HepG2 (cell line): Measurements from ENCODE around the gene HEATR1. TPM values are rescaled to one million over a fixed set of nuclear protein-coding genes. Genes with fewer than 3 reads are reported as not detected.

Source experiments
- NR1H2 ChIP-seq: sonication (generic); formaldehyde crosslinking; IDR thresholded peaks from 2 replicates; pipeline ENCODE4 v1.8.1; 2022; ENCODE audit warnings: low read depth, missing genetic modification reagents, borderline replicate concordance
- PHB2 ChIP-seq: fragments of 450-650 bp; IDR thresholded peaks from 2 replicates; pipeline ENCODE4 v1.6.1; 2018; ENCODE audit not compliant: partially characterized antibody
- TBP ChIP-seq: sonication (generic); formaldehyde crosslinking; IDR thresholded peaks from 2 replicates; pipeline ENCODE4 v1.5.0; 2020; ENCODE audit warnings: missing genetic modification reagents
- TRIM24 ChIP-seq: sonication (generic); formaldehyde crosslinking; IDR thresholded peaks from 2 replicates; pipeline ENCODE4 v1.8.0; 2022; ENCODE audit warnings: mild to moderate bottlenecking, missing genetic modification reagents
- ZFYVE20 ChIP-seq: sonication (generic); formaldehyde crosslinking; IDR thresholded peaks from 2 replicates; pipeline ENCODE4 v1.8.0; 2023; ENCODE audit warnings: low read depth, mild to moderate bottlenecking, moderate library complexity, missing genetic modification reagents, borderline replicate concordance
- ZNF558 ChIP-seq: sonication (generic); formaldehyde crosslinking; IDR thresholded peaks from 2 replicates; pipeline ENCODE4 v1.9.0; 2022; ENCODE audit warnings: mild to moderate bottlenecking, missing genetic modification reagents, borderline replicate concordance
- ZNF670 ChIP-seq: sonication (generic); formaldehyde crosslinking; IDR thresholded peaks from 2 replicates; pipeline ENCODE4 v1.8.0; 2022; ENCODE audit warnings: mild to moderate bottlenecking, missing genetic modification reagents, borderline replicate concordance
- polyA plus RNA-seq, 8 experiments: library from polyadenylated mRNA; depleted of rRNA in 3 of 8; stranded (reverse) in 7 of 8; unstranded in 1 of 8; fragments of >200 nt; fragmentation: Illumina TruSeq in 4 of 8; extraction: Trizol in 4 of 8; gene quantifications; 2 replicates each; pipeline versions ENCODE4 v1.2.1 to v1.2.3, GENCODE V29; 2011 to 2016; ENCODE audit warnings: low read depth in 4 of 8, missing spikeins in 1 of 8, mixed read lengths in 1 of 8; ENCODE audit not compliant: insufficient read depth in 1 of 8
- total RNA-seq, 5 experiments: library from RNA; depleted of rRNA; stranded (reverse); fragments of >200 nt; fragmentation: Illumina TruSeq; extraction: Trizol; gene quantifications; 2 replicates each; pipeline ENCODE4 v1.2.3, GENCODE V29; 2016; ENCODE audit warnings: low read depth in 1 of 5
- TF ChIP-seq, protein P1 (sequence below): IDR thresholded peaks from 2 replicates; pipeline ENCODE4 v1.6.1; 2016; ENCODE audit warnings: low read depth, borderline replicate concordance
- TF ChIP-seq, protein P2 (sequence below): IDR thresholded peaks from 2 replicates; pipeline ENCODE4 v1.6.1; 2016; ENCODE audit warnings: missing compliant biosample characterization, missing genetic modification reagents, borderline replicate concordance
- TF ChIP-seq, protein P3 (sequence below): sonication (generic); formaldehyde crosslinking; conservative IDR thresholded peaks from 2 replicates; pipeline ENCODE4 v1.8.1; 2023; ENCODE audit warnings: missing genetic modification reagents
- TF ChIP-seq, protein P4 (sequence below): sonication (generic); formaldehyde crosslinking; IDR thresholded peaks from 2 replicates; pipeline ENCODE4 v1.8.0; 2022; ENCODE audit warnings: mild to moderate bottlenecking, missing genetic modification reagents, borderline replicate concordance
- TF ChIP-seq, protein P5 (sequence below): IDR thresholded peaks from 2 replicates; pipeline ENCODE4 v1.6.1; 2012; ENCODE audit warnings: low read depth, low read length, improper control_type of control experiment
- TF ChIP-seq, protein P6 (sequence below), 2 experiments: IDR thresholded peaks; 2 replicates each; pipeline ENCODE4 v1.6.1; 2011 to 2012; ENCODE audit warnings: low read length in 2 of 2, borderline replicate concordance in 1 of 2, low read depth in 1 of 2, mild to moderate bottlenecking in 1 of 2, moderate library complexity in 1 of 2
- TF ChIP-seq, protein P7 (sequence below): sonication (generic); formaldehyde crosslinking; IDR thresholded peaks from 2 replicates; pipeline ENCODE4 v1.8.0; 2022; ENCODE audit warnings: missing genetic modification reagents, mild to moderate bottlenecking, borderline replicate concordance

The HEATR1 gene
- total and polyA plus RNA-seq, 2 of the 13 experiments (the other 11 are each of a cell fraction or from before 2014, with no cell fraction given) = 10.2 to 45.8 TPM

DNA sequence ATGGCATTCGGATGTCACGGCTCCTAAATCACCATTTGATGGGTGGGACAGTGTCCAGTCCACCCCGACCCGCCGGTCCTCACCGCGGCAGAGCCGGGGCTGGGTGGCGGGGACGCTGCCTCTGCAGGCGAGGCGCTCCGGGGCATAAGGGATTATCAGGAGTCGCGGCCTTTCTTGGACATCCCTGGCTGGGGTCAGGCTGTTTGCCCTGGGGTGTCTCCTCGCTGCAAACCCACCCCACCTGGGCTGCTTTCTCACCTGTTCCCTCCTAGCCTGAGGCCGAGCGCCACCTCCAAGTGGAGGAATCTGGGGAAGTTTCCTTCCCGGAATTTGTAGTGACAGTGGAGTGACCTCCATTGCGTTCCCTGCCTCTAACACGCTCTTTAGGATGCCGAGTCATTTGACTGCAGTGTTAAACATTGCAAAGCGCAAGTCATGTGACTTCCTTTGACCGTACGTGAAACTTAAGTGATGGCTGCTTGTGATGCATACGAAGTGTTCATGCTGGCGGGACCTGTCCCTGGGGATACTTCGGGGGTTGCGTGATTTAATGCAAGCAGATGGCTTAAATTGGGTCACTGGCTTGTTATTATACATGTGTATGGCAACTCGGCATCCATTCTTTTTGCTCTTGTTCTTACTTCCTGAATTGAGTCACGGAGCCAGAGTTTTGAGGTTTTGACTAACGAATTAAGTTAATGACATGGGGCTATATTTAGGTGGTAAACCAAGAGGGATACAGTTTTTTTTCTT lies 80.0 kb downstream of the HEATR1 start (continued):
- no peak for TF ChIP-seq PHB2
- TF ChIP-seq, protein P1, sequence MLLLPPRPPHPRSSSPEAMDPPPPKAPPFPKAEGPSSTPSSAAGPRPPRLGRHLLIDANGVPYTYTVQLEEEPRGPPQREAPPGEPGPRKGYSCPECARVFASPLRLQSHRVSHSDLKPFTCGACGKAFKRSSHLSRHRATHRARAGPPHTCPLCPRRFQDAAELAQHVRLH = no peak
- TF ChIP-seq, protein P2, sequence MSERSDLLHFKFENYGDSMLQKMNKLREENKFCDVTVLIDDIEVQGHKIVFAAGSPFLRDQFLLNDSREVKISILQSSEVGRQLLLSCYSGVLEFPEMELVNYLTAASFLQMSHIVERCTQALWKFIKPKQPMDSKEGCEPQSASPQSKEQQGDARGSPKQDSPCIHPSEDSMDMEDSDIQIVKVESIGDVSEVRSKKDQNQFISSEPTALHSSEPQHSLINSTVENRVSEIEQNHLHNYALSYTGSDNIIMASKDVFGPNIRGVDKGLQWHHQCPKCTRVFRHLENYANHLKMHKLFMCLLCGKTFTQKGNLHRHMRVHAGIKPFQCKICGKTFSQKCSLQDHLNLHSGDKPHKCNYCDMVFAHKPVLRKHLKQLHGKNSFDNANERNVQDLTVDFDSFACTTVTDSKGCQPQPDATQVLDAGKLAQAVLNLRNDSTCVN (CRISPR knock-in tag) = no peak
- TF ChIP-seq ZNF558 = no peak
- TF ChIP-seq, protein P3, sequence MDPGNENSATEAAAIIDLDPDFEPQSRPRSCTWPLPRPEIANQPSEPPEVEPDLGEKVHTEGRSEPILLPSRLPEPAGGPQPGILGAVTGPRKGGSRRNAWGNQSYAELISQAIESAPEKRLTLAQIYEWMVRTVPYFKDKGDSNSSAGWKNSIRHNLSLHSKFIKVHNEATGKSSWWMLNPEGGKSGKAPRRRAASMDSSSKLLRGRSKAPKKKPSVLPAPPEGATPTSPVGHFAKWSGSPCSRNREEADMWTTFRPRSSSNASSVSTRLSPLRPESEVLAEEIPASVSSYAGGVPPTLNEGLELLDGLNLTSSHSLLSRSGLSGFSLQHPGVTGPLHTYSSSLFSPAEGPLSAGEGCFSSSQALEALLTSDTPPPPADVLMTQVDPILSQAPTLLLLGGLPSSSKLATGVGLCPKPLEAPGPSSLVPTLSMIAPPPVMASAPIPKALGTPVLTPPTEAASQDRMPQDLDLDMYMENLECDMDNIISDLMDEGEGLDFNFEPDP (CRISPR knock-in tag) = no peak
- TF ChIP-seq, protein P4, sequence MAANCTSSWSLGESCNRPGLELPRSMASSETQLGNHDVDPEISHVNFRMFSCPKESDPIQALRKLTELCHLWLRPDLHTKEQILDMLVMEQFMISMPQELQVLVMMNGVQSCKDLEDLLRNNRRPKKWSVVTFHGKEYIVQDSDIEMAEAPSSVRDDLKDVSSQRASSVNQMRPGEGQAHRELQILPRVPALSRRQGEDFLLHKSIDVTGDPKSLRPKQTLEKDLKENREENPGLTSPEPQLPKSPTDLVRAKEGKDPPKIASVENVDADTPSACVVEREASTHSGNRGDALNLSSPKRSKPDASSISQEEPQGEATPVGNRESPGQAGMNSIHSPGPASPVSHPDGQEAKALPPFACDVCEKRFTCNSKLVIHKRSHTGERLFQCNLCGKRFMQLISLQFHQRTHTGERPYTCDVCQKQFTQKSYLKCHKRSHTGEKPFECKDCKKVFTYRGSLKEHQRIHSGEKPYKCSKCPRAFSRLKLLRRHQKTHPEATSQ (CRISPR knock-in tag) = 0 out of 2 replicates have a peak, but pooled peaks have one; percentile 54
- TF ChIP-seq NR1H2 (CRISPR knock-in tag) = no peak
- TF ChIP-seq, protein P5, sequence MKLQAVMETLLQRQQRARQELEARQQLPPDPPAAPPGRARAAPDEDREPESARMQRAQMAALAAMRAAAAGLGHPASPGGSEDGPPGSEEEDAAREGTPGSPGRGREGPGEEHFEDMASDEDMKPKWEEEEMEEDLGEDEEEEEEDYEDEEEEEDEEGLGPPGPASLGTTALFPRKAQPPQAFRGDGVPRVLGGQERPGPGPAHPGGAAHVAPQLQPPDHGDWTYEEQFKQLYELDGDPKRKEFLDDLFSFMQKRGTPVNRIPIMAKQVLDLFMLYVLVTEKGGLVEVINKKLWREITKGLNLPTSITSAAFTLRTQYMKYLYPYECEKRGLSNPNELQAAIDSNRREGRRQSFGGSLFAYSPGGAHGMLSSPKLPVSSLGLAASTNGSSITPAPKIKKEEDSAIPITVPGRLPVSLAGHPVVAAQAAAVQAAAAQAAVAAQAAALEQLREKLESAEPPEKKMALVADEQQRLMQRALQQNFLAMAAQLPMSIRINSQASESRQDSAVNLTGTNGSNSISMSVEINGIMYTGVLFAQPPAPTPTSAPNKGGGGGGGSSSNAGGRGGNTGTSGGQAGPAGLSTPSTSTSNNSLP = no peak
- TF ChIP-seq, protein P6, sequence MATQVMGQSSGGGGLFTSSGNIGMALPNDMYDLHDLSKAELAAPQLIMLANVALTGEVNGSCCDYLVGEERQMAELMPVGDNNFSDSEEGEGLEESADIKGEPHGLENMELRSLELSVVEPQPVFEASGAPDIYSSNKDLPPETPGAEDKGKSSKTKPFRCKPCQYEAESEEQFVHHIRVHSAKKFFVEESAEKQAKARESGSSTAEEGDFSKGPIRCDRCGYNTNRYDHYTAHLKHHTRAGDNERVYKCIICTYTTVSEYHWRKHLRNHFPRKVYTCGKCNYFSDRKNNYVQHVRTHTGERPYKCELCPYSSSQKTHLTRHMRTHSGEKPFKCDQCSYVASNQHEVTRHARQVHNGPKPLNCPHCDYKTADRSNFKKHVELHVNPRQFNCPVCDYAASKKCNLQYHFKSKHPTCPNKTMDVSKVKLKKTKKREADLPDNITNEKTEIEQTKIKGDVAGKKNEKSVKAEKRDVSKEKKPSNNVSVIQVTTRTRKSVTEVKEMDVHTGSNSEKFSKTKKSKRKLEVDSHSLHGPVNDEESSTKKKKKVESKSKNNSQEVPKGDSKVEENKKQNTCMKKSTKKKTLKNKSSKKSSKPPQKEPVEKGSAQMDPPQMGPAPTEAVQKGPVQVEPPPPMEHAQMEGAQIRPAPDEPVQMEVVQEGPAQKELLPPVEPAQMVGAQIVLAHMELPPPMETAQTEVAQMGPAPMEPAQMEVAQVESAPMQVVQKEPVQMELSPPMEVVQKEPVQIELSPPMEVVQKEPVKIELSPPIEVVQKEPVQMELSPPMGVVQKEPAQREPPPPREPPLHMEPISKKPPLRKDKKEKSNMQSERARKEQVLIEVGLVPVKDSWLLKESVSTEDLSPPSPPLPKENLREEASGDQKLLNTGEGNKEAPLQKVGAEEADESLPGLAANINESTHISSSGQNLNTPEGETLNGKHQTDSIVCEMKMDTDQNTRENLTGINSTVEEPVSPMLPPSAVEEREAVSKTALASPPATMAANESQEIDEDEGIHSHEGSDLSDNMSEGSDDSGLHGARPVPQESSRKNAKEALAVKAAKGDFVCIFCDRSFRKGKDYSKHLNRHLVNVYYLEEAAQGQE (IDR thresholded peaks at IDR 0.05; ENCODE audit: borderline replicate concordance in 1 of 2, low read depth in 1 of 2, low read length in 2 of 2) = no peak
- no peak for TF ChIP-seq TBP (CRISPR knock-in tag)
- TF ChIP-seq TRIM24 = no peak
- no peak for TF ChIP-seq ZFYVE20 (CRISPR knock-in tag)
- TF ChIP-seq, protein P7, sequence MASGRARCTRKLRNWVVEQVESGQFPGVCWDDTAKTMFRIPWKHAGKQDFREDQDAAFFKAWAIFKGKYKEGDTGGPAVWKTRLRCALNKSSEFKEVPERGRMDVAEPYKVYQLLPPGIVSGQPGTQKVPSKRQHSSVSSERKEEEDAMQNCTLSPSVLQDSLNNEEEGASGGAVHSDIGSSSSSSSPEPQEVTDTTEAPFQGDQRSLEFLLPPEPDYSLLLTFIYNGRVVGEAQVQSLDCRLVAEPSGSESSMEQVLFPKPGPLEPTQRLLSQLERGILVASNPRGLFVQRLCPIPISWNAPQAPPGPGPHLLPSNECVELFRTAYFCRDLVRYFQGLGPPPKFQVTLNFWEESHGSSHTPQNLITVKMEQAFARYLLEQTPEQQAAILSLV = no peak
- peak; percentile 35; the same call in 1 of the 2 replicates for TF ChIP-seq ZNF670
